ENCODE results near the gene MPP1.

MPP1 gene

GRCh38 chrX:154731881-154732280 lies 73.4 kb downstream of the MPP1 start:
- DNase-seq (ENCODE audit: low spot score), result no peak

GRCh38 chrX:154731184-154731583 lies 74.1 kb downstream of the MPP1 start:
- DNase-seq (ENCODE audit: low spot score), result no peak

- DNase-seq (ENCODE audit: low spot score), result no peak
These were observed 74.9 kb downstream of the MPP1 start for GRCh38 chrX:154730253-154730891.

DNA sequence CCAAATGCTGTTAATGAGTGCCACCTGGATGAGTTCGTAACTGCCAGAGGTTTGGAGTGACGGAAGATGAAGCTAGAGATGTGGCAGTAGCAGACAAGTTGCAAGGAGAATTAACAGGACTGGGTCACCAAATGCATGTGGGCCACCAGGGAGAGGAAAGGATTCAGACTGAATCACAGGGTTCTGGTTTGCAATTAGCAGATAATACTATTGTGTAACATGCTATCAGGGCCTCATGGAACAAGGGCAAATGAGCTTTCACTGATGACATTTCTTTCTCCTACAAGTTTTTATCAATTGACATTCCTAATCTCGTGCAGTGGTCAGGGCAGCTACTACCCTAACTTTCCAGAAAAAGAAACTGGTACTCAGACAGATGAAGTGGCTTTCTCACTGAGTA lies 75.8 kb downstream of the MPP1 start:
- no peak for DNase-seq (ENCODE audit: low spot score)
